Tibial nerve (tissue), 4 donors: ENCODE data around the gene MARK4. TPM values are rescaled to one million over a fixed set of nuclear protein-coding genes. Genes with fewer than 3 reads are reported as not detected.

Experiments
- DNase-seq, 2 donors: peaks; one replicate each; pipeline ENCODE4 v3.0.0-alpha.2; 2019; ENCODE audit warnings: low spot score in 2 of 2
- H3K27ac ChIP-seq, 4 donors: fragments of 200-600 bp; sonication (generic) in 3 of 4; one replicate each; pipeline ENCODE4 v1.5.1; 2017 to 2019; ENCODE audit warnings: mild to moderate bottlenecking in 1 of 4
- H3K27me3 ChIP-seq, 2 donors: fragments of 200-600 bp; sonication (generic) in 1 of 2; one replicate each; pipeline versions ENCODE4 v1.5.1 to v1.6.0; 2017 to 2019
- H3K36me3 ChIP-seq, 3 donors: fragments of 200-600 bp; sonication (generic); one replicate each; pipeline ENCODE4 v1.5.1; 2018 to 2019
- H3K4me1 ChIP-seq, 4 donors: fragments of 200-600 bp; sonication (generic) in 3 of 4; one replicate each; pipeline ENCODE4 v1.5.1; 2017 to 2019
- H3K4me3 ChIP-seq, 4 donors: fragments of 200-600 bp; sonication (generic) in 3 of 4; one replicate each; pipeline ENCODE4 v1.5.1; 2017 to 2019; ENCODE audit warnings: mild to moderate bottlenecking in 1 of 4, moderate library complexity in 1 of 4
- H3K9me3 ChIP-seq, 4 donors: fragments of 200-600 bp; sonication (generic) in 3 of 4; one replicate each; pipeline ENCODE4 v1.5.1; 2017 to 2019
- EP300 ChIP-seq, 2 donors: sonication (generic); formaldehyde crosslinking; IDR thresholded peaks; one replicate each; pipeline ENCODE4 v1.6.1; 2017; ENCODE audit warnings: antibody characterized with exemption in 2 of 2, mild to moderate bottlenecking in 1 of 2
- POLR2A ChIP-seq, 2 donors: fragments of 450-650 bp; IDR thresholded peaks; one replicate each; pipeline ENCODE4 v1.6.1; 2017; ENCODE audit warnings: antibody characterized with exemption in 2 of 2, mild to moderate bottlenecking in 2 of 2, moderate library complexity in 2 of 2
- WGBS, 2 donors: methylation state at CpG; one replicate each; pipeline ENCODE4 v1.1.5; 2018; 5-methylcytosine and 5-hydroxymethylcytosine counted together
- total RNA-seq, 4 donors: library from RNA; depleted of rRNA; stranded (reverse); fragments of >200 nt; gene quantifications; one replicate each; pipeline ENCODE4 v1.1.0, GENCODE V29; 2016
- TF ChIP-seq, protein P1 (sequence below), 5 experiments: fragments of 200-600 bp in 3 of 5; fragments of 450-650 bp in 2 of 5; sonication (generic) in 3 of 5; IDR thresholded peaks; one replicate each; pipeline ENCODE4 v1.5.1; 2016 to 2019; ENCODE audit warnings: antibody characterized with exemption in 5 of 5, mild to moderate bottlenecking in 3 of 5, moderate library complexity in 2 of 5

Gene MARK4
- total RNA-seq, 4 donors from 2014 or later = 12.1 to 34.8 (median 25.9) TPM

DNA sequence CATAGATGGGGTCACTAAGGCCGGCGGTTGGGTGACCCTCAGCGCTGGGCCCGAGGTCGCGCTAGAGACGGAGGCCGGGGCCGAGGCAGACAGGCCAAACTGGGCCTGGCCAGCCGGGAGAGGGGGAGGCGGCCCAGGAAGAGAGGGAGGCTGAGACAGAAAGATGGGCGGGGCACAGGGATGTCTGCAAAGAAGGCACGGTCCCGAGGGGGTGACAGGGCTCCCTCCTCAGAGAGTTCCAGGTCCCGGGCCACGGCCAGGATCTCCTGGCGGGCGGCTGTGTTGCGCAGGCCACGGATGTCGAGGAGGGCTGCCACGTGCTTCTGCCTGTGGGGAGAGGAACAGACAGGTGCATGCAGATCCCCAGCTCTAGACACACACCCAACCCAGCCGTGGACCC is 38.0 kb upstream of the MARK4 start:
- TF ChIP-seq, protein P1, sequence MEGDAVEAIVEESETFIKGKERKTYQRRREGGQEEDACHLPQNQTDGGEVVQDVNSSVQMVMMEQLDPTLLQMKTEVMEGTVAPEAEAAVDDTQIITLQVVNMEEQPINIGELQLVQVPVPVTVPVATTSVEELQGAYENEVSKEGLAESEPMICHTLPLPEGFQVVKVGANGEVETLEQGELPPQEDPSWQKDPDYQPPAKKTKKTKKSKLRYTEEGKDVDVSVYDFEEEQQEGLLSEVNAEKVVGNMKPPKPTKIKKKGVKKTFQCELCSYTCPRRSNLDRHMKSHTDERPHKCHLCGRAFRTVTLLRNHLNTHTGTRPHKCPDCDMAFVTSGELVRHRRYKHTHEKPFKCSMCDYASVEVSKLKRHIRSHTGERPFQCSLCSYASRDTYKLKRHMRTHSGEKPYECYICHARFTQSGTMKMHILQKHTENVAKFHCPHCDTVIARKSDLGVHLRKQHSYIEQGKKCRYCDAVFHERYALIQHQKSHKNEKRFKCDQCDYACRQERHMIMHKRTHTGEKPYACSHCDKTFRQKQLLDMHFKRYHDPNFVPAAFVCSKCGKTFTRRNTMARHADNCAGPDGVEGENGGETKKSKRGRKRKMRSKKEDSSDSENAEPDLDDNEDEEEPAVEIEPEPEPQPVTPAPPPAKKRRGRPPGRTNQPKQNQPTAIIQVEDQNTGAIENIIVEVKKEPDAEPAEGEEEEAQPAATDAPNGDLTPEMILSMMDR (IDR thresholded peaks at IDR 0.05) = no peak
- TF ChIP-seq EP300 (IDR thresholded peaks at IDR 0.05) (no peak), POLR2A (IDR thresholded peaks at IDR 0.05) (no peak)
- no peak for DNase-seq
- H3K36me3 ChIP-seq = no peaks in the 10 kb centered on the region
- H3K27me3 ChIP-seq = peaks cover 0 to 36% of the 10 kb centered on the region in 2 donors
- no peak overlapping the region for H3K27ac ChIP-seq
- H3K9me3 ChIP-seq = no peaks in the 10 kb centered on the region
- 75 to 78% methylated on average over 19 to 23 of the region's 23 CpGs for WGBS, 2 donors
- no peak overlapping the region for H3K4me3 ChIP-seq
- H3K4me1 ChIP-seq = peaks cover 0 to 33% (median 4%) of the 10 kb centered on the region in 4 donors

DNA sequence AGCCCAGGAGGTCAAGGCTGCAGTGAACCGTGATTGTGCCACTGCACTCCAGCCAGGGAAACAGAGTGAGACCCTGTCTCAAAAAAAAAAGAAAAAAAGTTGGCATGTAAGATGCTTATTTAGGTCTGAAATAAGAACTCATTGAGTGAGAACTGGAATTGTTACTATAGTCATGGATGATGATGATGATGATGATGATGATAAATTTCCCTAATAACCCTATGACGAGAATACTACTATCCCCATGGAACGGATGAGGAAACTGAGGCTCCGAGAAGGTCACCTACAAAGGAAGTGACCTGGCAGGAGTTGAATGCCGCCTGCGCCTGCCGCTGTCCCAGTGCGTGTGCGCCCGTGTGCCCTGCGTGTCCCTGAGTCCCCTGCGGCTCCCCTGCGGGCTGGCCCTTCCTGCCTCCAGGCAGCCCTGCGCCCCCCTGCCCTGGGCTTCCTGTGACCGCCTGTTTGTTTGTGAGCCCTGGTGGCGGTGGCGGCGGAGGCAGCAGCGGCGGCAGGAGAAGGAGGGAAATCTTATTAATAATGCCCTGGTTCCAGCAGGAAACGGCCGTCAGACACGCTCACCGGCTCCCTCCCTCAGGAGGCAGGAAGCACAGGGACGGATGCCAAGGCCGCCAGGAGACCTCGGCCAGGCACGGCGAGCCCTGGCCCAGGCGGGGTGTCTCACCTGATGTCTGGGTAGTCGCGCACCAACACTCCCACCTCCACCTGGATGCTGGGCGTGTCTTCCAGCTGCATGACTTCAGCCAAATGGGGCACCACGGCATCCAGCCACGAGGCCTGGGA is 35.5 kb upstream of the MARK4 start:
- Histone ChIP-seq H3K4me3 (no peak overlapping the region), H3K27me3 (peaks cover 0 to 51% of the 10 kb centered on the region in 2 donors), H3K27ac (peak overlapping the region in 1 of 4 donors; percentile 24), H3K9me3 (no peaks in the 10 kb centered on the region), H3K36me3 (no peaks in the 10 kb centered on the region), H3K4me1 (peaks cover 0 to 41% (median 4%) of the 10 kb centered on the region in 4 donors)
- WGBS, 2 donors = 9 to 21% methylated on average over 28 to 30 of the region's 35 CpGs
- no peak for TF ChIP-seq EP300 (IDR thresholded peaks at IDR 0.05)
- no peak for TF ChIP-seq POLR2A (IDR thresholded peaks at IDR 0.05)
- TF ChIP-seq, protein P1 (IDR thresholded peaks at IDR 0.05) = no peak
- DNase-seq = no peak

DNA sequence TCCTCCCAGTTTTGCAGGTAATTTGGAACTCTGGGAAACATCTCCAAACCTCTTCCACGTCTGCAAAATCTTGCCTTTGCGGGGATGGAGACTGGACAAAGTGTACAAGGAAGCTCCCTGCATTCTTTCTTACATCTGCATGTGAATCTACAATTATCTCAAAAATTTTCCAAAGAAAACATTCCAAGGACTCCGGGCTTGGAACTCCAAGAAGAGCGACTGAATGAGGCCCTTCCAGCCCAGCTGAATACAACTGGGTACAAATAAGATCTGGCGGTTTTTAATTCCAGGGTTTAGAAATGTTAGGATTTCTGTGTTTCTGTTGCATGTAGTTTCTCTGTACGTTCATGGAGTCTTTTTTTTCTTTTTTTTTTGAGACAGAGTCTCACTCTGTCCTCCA is 34.4 kb upstream of the MARK4 start:
- Histone ChIP-seq H3K27me3 (peaks cover 0 to 51% of the 10 kb centered on the region in 2 donors), H3K4me3 (no peak overlapping the region), H3K4me1 (peaks cover 0 to 39% (median 4%) of the 10 kb centered on the region in 4 donors)

DNA sequence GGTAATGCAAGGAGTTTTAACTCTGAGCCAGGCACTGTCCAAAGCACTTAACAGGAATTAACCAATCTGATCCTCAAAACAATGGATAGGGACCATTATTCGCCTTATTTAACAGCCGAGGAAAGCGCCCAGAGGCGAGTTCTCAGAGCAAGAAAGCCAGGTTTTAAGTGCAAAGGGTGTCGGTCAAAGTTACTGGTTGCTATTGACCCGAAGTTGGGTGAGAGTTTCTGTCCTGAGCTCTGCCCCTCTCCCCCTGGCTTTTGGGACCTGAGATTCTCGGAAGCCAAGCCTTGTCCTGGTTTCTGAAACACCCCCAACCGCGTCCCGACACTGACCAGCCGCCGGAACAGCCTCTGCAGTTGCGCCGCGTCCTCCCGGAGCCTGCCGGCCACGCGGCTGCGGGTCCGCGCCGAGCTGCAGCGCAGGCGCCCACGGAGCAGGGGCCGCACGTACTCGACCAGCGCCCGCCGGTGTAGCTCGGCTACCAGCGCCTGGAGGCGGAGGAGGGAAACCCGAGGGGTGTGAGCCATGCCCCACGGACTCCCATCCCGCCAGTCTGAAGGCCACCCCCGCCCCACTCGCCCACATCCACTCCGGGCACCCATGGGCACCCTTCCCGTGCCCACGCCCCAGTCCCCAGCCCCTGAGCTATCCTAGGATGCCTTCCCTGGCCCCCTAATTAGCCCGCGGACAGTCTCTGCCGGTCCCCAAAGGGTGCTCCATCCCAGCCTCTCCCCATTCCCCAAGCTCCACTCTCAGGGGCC is 33.7 kb upstream of the MARK4 start:
- TF ChIP-seq EP300 (IDR thresholded peaks at IDR 0.05) (no peak), POLR2A (IDR thresholded peaks at IDR 0.05) (no peak)
- TF ChIP-seq, protein P1 (IDR thresholded peaks at IDR 0.05) = no peak

More for the DNA sequence above, 34.4 kb upstream of the MARK4 start:
- Histone ChIP-seq H3K9me3 (no peaks in the 10 kb centered on the region), H3K27ac (no peak overlapping the region), H3K36me3 (no peaks in the 10 kb centered on the region)
- DNase-seq = no peak
- WGBS, 2 donors = 27 to 28% methylated on average over 6 of the region's 6 CpGs
- TF ChIP-seq, protein P1 (IDR thresholded peaks at IDR 0.05) = no peak
- TF ChIP-seq POLR2A (IDR thresholded peaks at IDR 0.05) = no peak
- no peak for TF ChIP-seq EP300 (IDR thresholded peaks at IDR 0.05)

DNA sequence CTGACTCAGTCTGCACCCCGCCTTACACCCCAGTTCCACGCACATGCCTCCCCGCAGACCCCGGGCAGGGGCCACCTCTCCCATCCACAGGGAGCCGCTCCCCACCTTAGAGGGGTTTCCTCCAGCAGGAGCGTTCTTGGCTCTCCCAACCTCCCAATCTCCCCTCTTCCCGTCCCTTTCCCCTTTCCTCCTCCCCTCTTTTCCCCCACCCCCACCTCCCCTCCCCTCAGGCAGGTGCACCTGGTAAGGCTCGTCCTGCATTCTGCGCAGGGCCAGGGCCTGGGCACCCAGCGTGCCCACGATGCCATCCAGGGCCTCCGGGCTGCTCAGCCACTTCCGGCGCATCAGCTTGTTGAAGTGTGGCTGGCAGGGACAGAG is 33.1 kb upstream of the MARK4 start:
- TF ChIP-seq POLR2A (IDR thresholded peaks at IDR 0.05) (no peak), EP300 (IDR thresholded peaks at IDR 0.05) (no peak)
- TF ChIP-seq, protein P1 (IDR thresholded peaks at IDR 0.05) = no peak
- Histone ChIP-seq H3K27ac (no peak overlapping the region), H3K27me3 (peaks cover 0 to 51% of the 10 kb centered on the region in 2 donors), H3K36me3 (no peaks in the 10 kb centered on the region), H3K4me1 (peaks cover 0 to 34% (median 4%) of the 10 kb centered on the region in 4 donors), H3K9me3 (no peaks in the 10 kb centered on the region), H3K4me3 (no peak overlapping the region)
- no peak for DNase-seq
- 41 to 52% methylated on average over 9 to 14 of the region's 14 CpGs for WGBS, 2 donors

More for the DNA sequence above, 33.7 kb upstream of the MARK4 start:
- no peak for DNase-seq
- WGBS, 2 donors = 20 to 31% methylated on average over 25 to 30 of the region's 46 CpGs
- Histone ChIP-seq H3K27ac (no peak overlapping the region), H3K27me3 (peaks cover 0 to 51% of the 10 kb centered on the region in 2 donors), H3K36me3 (no peaks in the 10 kb centered on the region), H3K9me3 (no peaks in the 10 kb centered on the region), H3K4me3 (no peak overlapping the region), H3K4me1 (peaks cover 0 to 34% (median 4%) of the 10 kb centered on the region in 4 donors)
